HG02759 (cell line): ENCODE results near the gene ELMO1.

Source experiments
- ATAC-seq: cut with Tn5 transposase; IDR thresholded peaks from one replicate; pipeline ENCODE4 v1.9.1; 2021; ENCODE audit warnings: mild to moderate bottlenecking, moderate library complexity; ENCODE audit not compliant: unreplicated experiment

The ELMO1 gene

GRCh38 chr7:37079420-37079819 is 369.2 kb downstream of the ELMO1 start:
- no peak for ATAC-seq

DNA sequence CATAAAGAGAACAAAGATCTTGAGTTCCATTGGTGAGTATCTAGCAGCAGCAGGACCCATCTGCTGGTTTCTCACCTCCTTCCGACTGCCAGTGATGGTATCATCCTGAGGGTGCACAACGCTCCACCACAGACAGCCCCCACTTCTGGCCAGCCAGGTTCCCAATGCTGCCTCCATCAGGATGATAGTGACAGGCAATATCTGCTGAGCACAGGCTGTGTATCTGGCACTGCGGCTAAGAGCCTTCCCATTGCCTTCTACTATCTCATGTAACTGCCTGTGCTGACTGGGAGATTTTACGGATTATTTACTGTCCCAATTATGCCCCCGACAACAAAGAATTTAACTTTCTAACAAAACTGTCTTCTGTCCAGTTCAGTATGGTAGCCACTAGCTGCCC is 372.0 kb downstream of the ELMO1 start:
- ATAC-seq, result no peak

- no peak for ATAC-seq
These were observed 374.3 kb downstream of the ELMO1 start for GRCh38 chr7:37074370-37074769.

DNA sequence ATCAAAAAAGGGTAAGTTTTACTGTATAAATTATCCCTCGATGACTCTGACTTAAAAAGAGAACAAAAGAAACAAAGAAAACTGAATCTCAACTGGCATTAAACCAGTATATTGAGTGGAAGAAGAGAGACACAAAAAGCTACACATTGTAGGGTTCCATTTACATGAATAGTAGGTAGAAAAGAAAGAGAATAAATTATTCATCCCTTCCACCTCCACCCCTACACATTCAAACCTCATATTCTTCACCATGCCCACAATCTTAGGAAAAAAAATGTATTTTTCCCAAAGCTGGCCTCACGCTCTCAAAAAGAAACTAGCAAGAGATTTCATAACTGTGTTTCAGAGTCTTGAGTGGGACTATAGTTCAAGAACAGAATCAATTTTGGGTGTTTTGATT is 377.5 kb downstream of the ELMO1 start:
- no peak for ATAC-seq

GRCh38 chr7:37070471-37070870 is 378.2 kb downstream of the ELMO1 start:
- ATAC-seq, result no peak

GRCh38 chr7:37070031-37070430 is 378.6 kb downstream of the ELMO1 start:
- ATAC-seq, result no peak

DNA sequence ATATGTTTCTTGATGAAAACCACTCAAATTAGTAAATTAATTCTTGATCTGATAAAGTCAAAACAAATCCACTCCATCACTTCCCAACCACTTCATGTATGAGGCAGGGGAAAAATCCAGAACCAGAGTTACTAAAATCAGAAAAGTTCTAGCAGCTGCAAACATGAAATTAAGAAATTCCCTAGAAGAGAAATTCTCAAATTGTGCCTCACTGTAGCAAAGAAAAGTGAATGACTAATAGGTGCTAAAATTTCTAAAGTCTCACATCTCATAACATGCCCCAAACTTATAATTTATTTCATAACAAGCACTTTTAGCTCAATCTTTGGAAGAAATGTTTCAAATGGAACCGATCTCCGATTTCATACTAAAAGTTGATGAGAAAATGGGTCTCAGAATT is 379.3 kb downstream of the ELMO1 start:
- no peak for ATAC-seq

GRCh38 chr7:37068902-37069301 is 379.8 kb downstream of the ELMO1 start:
- ATAC-seq, result no peak

- no peak for ATAC-seq
These were observed 380.6 kb downstream of the ELMO1 start for GRCh38 chr7:37068038-37068437.

GRCh38 chr7:37065779-37066271 is 382.8 kb downstream of the ELMO1 start:
- peak; percentile 80 for ATAC-seq

GRCh38 chr7:37062560-37062859 is 386.2 kb downstream of the ELMO1 start:
- ATAC-seq, result no peak

GRCh38 chr7:37061849-37062559 is 386.7 kb downstream of the ELMO1 start:
- ATAC-seq, result no peak

GRCh38 chr7:37056234-37056912 is 392.3 kb downstream of the ELMO1 start:
- ATAC-seq, result no peak

GRCh38 chr7:37054624-37055241 is 393.9 kb downstream of the ELMO1 start:
- no peak for ATAC-seq

- no peak for ATAC-seq
These were observed 396.0 kb downstream of the ELMO1 start for GRCh38 chr7:37052705-37053104.

GRCh38 chr7:37050801-37051200 is 397.9 kb downstream of the ELMO1 start:
- ATAC-seq, result no peak

DNA sequence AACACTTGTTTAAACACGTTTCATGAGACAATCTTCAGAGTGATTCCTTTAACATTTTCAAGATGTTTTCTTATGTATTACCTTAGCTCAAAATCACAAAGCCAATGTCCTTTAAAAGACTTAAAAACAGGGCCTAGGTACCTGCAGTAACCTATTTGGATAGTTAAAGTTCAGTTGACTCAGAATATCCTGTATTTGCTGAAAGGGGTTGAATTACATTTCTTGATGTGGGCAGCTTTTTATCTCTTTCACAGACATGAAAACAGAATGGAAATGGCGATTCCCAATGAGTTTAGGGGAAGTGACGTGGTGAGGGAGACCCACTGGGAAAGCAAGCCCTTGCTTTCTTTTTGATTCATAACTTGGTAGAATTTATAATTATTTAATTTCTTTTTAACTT is 400.0 kb downstream of the ELMO1 start:
- no peak for ATAC-seq

DNA sequence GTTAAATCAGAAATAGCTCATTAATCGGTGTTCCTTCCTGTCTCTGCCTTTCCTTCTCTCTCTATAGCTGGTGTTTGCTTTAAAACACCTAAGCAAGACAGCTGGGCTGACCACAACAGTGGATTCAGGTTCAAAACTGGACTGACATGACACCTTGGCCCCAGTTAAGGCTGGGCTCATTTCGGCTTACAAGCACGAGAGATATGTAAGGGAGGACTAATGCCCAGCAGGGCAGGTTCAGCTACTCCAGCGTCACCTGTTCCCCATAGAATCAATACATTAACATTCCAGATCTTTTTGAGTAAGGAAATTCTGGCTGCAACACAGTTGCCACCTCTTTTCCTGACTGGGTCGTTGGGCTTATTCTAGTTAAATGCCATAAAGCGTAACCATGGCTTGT is 401.4 kb downstream of the ELMO1 start:
- ATAC-seq, result no peak

DNA sequence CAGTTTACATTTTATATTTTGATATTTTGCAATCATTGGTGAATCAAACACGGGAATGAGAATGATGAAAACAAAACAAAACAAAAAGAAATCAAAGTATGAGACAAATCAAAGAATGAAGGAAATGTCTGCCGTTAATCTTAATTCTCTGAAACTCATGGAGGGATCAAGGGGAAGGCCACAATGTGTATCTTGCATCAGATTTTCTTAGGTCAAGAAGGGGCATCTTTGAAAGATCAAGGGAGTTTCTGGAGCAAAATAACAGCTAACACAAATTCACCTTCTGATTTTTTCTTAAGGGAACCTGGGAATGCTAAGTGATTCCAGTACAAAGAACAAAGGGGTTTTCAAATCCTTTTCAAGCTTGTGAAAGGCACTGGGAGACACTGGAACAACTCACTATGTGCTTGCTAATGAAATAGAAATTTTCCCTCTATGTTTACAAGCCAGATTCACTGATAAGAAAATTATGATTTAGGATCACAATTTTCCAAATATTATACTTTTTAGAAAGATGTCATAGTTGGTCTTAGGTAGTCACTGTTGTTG is 402.1 kb downstream of the ELMO1 start:
- ATAC-seq, result no peak

- ATAC-seq, result no peak
These were observed 402.9 kb downstream of the ELMO1 start for GRCh38 chr7:37045681-37046179.

GRCh38 chr7:37041461-37041860 is 407.2 kb downstream of the ELMO1 start:
- ATAC-seq, result no peak

DNA sequence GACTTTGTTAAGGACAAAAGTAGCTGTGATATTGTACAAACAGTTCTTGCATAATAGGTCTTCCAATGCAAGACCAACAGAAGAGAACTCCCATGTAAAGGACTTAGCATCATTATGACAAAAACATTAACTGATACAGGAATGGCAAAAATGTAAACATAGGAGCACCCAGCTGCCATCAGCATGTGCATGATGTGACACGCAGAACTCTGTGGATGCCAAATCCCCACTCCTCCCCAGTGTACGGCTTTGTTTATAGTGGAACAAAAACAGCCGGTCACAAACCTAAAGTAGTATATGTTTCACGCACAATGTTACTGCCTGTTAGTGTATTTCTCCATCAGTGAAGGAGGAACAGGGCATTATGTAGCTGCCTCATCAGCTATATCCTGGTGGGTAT is 408.3 kb downstream of the ELMO1 start:
- ATAC-seq, result no peak
